ENCODE results near the gene DDN.

DNA sequence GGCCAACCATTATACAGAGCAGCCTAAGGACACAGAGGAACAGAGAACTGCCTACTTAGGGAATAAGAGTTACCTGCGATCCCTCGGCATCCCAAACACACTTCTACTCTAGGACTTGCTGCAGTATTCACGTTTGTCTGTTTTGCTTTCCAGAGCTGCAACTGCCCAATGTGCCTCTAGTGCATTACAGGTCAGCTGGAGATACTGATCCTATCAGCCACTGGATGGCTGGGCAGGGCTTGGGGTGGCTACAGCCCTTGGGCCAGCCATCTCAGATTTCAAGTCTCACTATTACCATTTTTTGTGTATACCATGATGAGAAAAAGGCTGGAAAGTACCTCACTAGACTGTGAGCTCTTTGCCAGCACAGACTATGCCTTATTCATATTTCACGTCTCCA lies 46.5 kb downstream of the DDN start:
- TF ChIP-seq CTCF (conservative IDR thresholded peaks at IDR 0.05; ENCODE audit: low read depth, low read length), result no peak
- no peak for TF ChIP-seq EZH2 (IDR thresholded peaks at IDR 0.05; ENCODE audit: low read length, unreplicated experiment)

Data from PC-3 (cell line).